Gastroesophageal sphincter (tissue), 4 donors: Measurements from ENCODE around the gene SCCPDH. TPM values are rescaled to one million over a fixed set of nuclear protein-coding genes. Genes with fewer than 3 reads are reported as not detected.

Experiments used
- ATAC-seq: fragments of 150-250 bp; one replicate; pipeline ENCODE4 v1.9.1; 2016; ENCODE audit warnings: mild to moderate bottlenecking, moderate library complexity
- H3K27ac ChIP-seq, 4 donors: fragments of 200-600 bp; sonication (generic) in 3 of 4; 1 replicate in 3 of 4; 2 replicates in 1 of 4; pipeline ENCODE4 v1.5.1; 2016 to 2019
- H3K27me3 ChIP-seq: fragments of 200-600 bp; sonication (generic); one replicate; pipeline ENCODE4 v1.5.1; 2019
- H3K36me3 ChIP-seq, 2 donors: fragments of 200-600 bp; sonication (generic); one replicate each; pipeline ENCODE4 v1.5.1; 2019; ENCODE audit warnings: control low read depth in 1 of 2
- H3K4me1 ChIP-seq, 3 donors: fragments of 200-600 bp; sonication (generic); 1 replicate in 2 of 3; 2 replicates in 1 of 3; pipeline ENCODE4 v1.5.1; 2016 to 2019; ENCODE audit warnings: control low read depth in 2 of 3
- H3K4me3 ChIP-seq, 2 donors: fragments of 200-600 bp; sonication (generic); one replicate each; pipeline ENCODE4 v1.5.1; 2019; ENCODE audit warnings: mild to moderate bottlenecking in 1 of 2, moderate library complexity in 1 of 2
- H3K9me3 ChIP-seq, 3 donors: fragments of 200-600 bp; sonication (generic); one replicate each; pipeline ENCODE4 v1.5.1; 2017 to 2019; ENCODE audit warnings: control low read depth in 2 of 3
- EP300 ChIP-seq: sonication (generic); formaldehyde crosslinking; IDR thresholded peaks from one replicate; pipeline ENCODE4 v1.6.1; 2017; ENCODE audit warnings: antibody characterized with exemption, mild to moderate bottlenecking
- POLR2A ChIP-seq, 2 donors: fragments of 450-650 bp; IDR thresholded peaks; one replicate each; pipeline ENCODE4 v1.6.1; 2017; ENCODE audit warnings: antibody characterized with exemption in 2 of 2, mild to moderate bottlenecking in 2 of 2, moderate library complexity in 1 of 2
- POLR2AphosphoS5 ChIP-seq: sonication (generic); formaldehyde crosslinking; IDR thresholded peaks from one replicate; pipeline ENCODE4 v1.6.1; 2017; ENCODE audit warnings: antibody characterized with exemption
- WGBS, 2 donors: methylation state at CpG; one replicate each; pipeline ENCODE4 v1.1.5; 2018; ENCODE audit warnings: low coverage in 1 of 2; 5-methylcytosine and 5-hydroxymethylcytosine counted together
- total RNA-seq, 4 donors: library from RNA; depleted of rRNA; stranded (reverse); fragments of >200 nt; gene quantifications; one replicate each; pipeline ENCODE4 v1.1.0, GENCODE V29; 2016
- TF ChIP-seq, protein P1 (sequence below), 4 experiments: fragments of 200-600 bp in 2 of 4; fragments of 450-650 bp in 2 of 4; sonication (generic) in 1 of 4; IDR thresholded peaks; one replicate each; pipeline ENCODE4 v1.5.1; 2017 to 2019; ENCODE audit warnings: antibody characterized with exemption in 4 of 4, mild to moderate bottlenecking in 2 of 4, moderate library complexity in 2 of 4

The SCCPDH gene
- total RNA-seq, 4 donors from 2014 or later, result 21.3 to 32.2 (median 23.1) TPM

GRCh38 chr1:246790364-246790763 lies 66.2 kb downstream of the SCCPDH start:
- no peaks in the 10 kb centered on the region for H3K36me3 ChIP-seq
- WGBS, 2 donors, result no CpG with 5 or more reads among the region's 7 CpGs
- peaks cover 46% of the 10 kb centered on the region for H3K27me3 ChIP-seq
- no peak for ATAC-seq
- TF ChIP-seq POLR2AphosphoS5, result no peak
- TF ChIP-seq, protein P1, sequence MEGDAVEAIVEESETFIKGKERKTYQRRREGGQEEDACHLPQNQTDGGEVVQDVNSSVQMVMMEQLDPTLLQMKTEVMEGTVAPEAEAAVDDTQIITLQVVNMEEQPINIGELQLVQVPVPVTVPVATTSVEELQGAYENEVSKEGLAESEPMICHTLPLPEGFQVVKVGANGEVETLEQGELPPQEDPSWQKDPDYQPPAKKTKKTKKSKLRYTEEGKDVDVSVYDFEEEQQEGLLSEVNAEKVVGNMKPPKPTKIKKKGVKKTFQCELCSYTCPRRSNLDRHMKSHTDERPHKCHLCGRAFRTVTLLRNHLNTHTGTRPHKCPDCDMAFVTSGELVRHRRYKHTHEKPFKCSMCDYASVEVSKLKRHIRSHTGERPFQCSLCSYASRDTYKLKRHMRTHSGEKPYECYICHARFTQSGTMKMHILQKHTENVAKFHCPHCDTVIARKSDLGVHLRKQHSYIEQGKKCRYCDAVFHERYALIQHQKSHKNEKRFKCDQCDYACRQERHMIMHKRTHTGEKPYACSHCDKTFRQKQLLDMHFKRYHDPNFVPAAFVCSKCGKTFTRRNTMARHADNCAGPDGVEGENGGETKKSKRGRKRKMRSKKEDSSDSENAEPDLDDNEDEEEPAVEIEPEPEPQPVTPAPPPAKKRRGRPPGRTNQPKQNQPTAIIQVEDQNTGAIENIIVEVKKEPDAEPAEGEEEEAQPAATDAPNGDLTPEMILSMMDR (IDR thresholded peaks at IDR 0.05), result no peak
- H3K4me1 ChIP-seq, result peaks cover 0 to 26% (median 7%) of the 10 kb centered on the region in 3 donors
- H3K4me3 ChIP-seq, result no peak overlapping the region
- no peaks in the 10 kb centered on the region for H3K9me3 ChIP-seq
- H3K27ac ChIP-seq, result no peak overlapping the region

- Histone ChIP-seq H3K4me1 (peaks cover 0 to 26% (median 7%) of the 10 kb centered on the region in 3 donors), H3K9me3 (no peaks in the 10 kb centered on the region), H3K27me3 (peaks cover 48% of the 10 kb centered on the region), H3K4me3 (no peak overlapping the region), H3K27ac (no peak overlapping the region), H3K36me3 (no peaks in the 10 kb centered on the region)
- 80% methylated on average over 2 of the region's 19 CpGs; no CpG with 5 or more reads in 1 of the 2 donors for WGBS, 2 donors
- no peak for ATAC-seq
- no peak for TF ChIP-seq POLR2AphosphoS5
Observed at GRCh38 chr1:246790833-246791232, 66.6 kb downstream of the SCCPDH start.

GRCh38 chr1:246791303-246791918 lies 67.2 kb downstream of the SCCPDH start:
- no peak overlapping the region for H3K27ac ChIP-seq
- 98% methylated on average over 8 of the region's 17 CpGs; no CpG with 5 or more reads in 1 of the 2 donors for WGBS, 2 donors
- H3K4me3 ChIP-seq, result no peak overlapping the region
- ATAC-seq, result no peak
- H3K9me3 ChIP-seq, result no peaks in the 10 kb centered on the region
- H3K27me3 ChIP-seq, result peaks cover 53% of the 10 kb centered on the region
- no peaks in the 10 kb centered on the region for H3K36me3 ChIP-seq
- no peak for TF ChIP-seq POLR2A (IDR thresholded peaks at IDR 0.05)
- TF ChIP-seq, protein P1 (IDR thresholded peaks at IDR 0.05), result no peak
- peaks cover 0 to 26% (median 7%) of the 10 kb centered on the region in 3 donors for H3K4me1 ChIP-seq

GRCh38 chr1:246792603-246793002 lies 68.4 kb downstream of the SCCPDH start:
- H3K27ac ChIP-seq, result no peak overlapping the region
- H3K27me3 ChIP-seq, result peaks cover 59% of the 10 kb centered on the region

GRCh38 chr1:246793356-246793896 lies 69.2 kb downstream of the SCCPDH start:
- no peaks in the 10 kb centered on the region for H3K36me3 ChIP-seq
- H3K27me3 ChIP-seq, result peaks cover 61% of the 10 kb centered on the region
- no peaks in the 10 kb centered on the region for H3K9me3 ChIP-seq
- no peak for ATAC-seq
- H3K27ac ChIP-seq, result no peak overlapping the region
- no peak overlapping the region for H3K4me3 ChIP-seq
- peaks cover 0 to 26% (median 7%) of the 10 kb centered on the region in 3 donors for H3K4me1 ChIP-seq
- WGBS, 2 donors, result 14 to 31% methylated on average over 4 to 5 of the region's 6 CpGs
- TF ChIP-seq EP300 (no peak), POLR2A (IDR thresholded peaks at IDR 0.05) (no peak), POLR2AphosphoS5 (no peak)
- TF ChIP-seq, protein P1 (IDR thresholded peaks at IDR 0.05), result no peak

More at GRCh38 chr1:246792603-246793002, 68.4 kb downstream of the SCCPDH start:
- Histone ChIP-seq H3K9me3 (no peaks in the 10 kb centered on the region), H3K4me1 (peaks cover 0 to 26% (median 7%) of the 10 kb centered on the region in 3 donors), H3K4me3 (no peak overlapping the region), H3K36me3 (no peaks in the 10 kb centered on the region)
- TF ChIP-seq POLR2AphosphoS5 (no peak), EP300 (no peak), POLR2A (IDR thresholded peaks at IDR 0.05) (no peak)
- no peak for ATAC-seq
- 88 to 100% methylated on average over 1 to 2 of the region's 25 CpGs for WGBS, 2 donors
